Coronary artery (tissue), 2 donors: ENCODE measurements around the gene TMEM54.

Experiments used
- DNase-seq: peaks from one replicate; pipeline ENCODE4 v3.0.0-alpha.2; 2017; ENCODE audit warnings: low spot score
- H3K27ac ChIP-seq, 2 donors: fragments of 200-600 bp; sonication (generic); one replicate each; pipeline ENCODE4 v1.5.1; 2016 to 2019
- H3K4me3 ChIP-seq: fragments of 200-600 bp; sonication (generic); 2 replicates; pipeline ENCODE4 v1.5.1; 2016; ENCODE audit warnings: mild to moderate bottlenecking, moderate library complexity
- CTCF ChIP-seq: fragments of 200-600 bp; sonication (generic); IDR thresholded peaks from one replicate; pipeline ENCODE4 v1.5.1; 2019; ENCODE audit warnings: antibody characterized with exemption

Gene TMEM54

GRCh38 chr1:32899586-32900296, 1.4 kb downstream of the TMEM54 start:
- H3K27ac ChIP-seq: no peak overlapping the region
- TF ChIP-seq CTCF: no peak
- H3K4me3 ChIP-seq: no peak overlapping the region
- no peak for DNase-seq

- Histone ChIP-seq H3K4me3 (no peak overlapping the region), H3K27ac (no peak overlapping the region)
- TF ChIP-seq CTCF: no peak
- DNase-seq: no peak
Observed at GRCh38 chr1:32898958-32899357, 2.2 kb downstream of the TMEM54 start.

GRCh38 chr1:32898056-32898455, 3.1 kb downstream of the TMEM54 start:
- no peak for DNase-seq
- H3K4me3 ChIP-seq: no peak overlapping the region
- no peak for TF ChIP-seq CTCF
- no peak overlapping the region for H3K27ac ChIP-seq

- H3K27ac ChIP-seq: no peak overlapping the region
- no peak for TF ChIP-seq CTCF
- no peak overlapping the region for H3K4me3 ChIP-seq
- DNase-seq: no peak
Observed at GRCh38 chr1:32897082-32898049, 3.8 kb downstream of the TMEM54 start.

GRCh38 chr1:32896451-32896850, 4.7 kb downstream of the TMEM54 start:
- DNase-seq: no peak
- TF ChIP-seq CTCF: no peak
- Histone ChIP-seq H3K27ac (no peak overlapping the region), H3K4me3 (no peak overlapping the region)

GRCh38 chr1:32895325-32896215, 5.6 kb downstream of the TMEM54 start:
- Histone ChIP-seq H3K27ac (no peak overlapping the region), H3K4me3 (no peak overlapping the region)
- DNase-seq: no peak
- TF ChIP-seq CTCF: no peak
